Adrenal gland (tissue), 5 donors: ENCODE measurements around the gene RPS6KA4.

Experiments used
- CTCF ChIP-seq, 6 experiments: fragments of 450-650 bp in 4 of 6; fragments of 200-600 bp in 2 of 6; sonication (generic) in 1 of 6; IDR thresholded peaks; 1 replicate in 5 of 6; 2 replicates in 1 of 6; pipeline versions ENCODE4 v1.5.1 to v1.8.0; 2016 to 2021; ENCODE audit warnings: antibody characterized with exemption in 6 of 6, mild to moderate bottlenecking in 2 of 6, moderate library complexity in 1 of 6
- POLR2A ChIP-seq, 2 donors: fragments of 450-650 bp; IDR thresholded peaks; one replicate each; pipeline ENCODE4 v1.6.1; 2017; ENCODE audit warnings: antibody characterized with exemption in 2 of 2, mild to moderate bottlenecking in 2 of 2, moderate library complexity in 1 of 2
- donor health status: DM: no; HTN: no; CAD: no.

- TF ChIP-seq CTCF (IDR thresholded peaks at IDR 0.05) (no peak), POLR2A (IDR thresholded peaks at IDR 0.05) (no peak)
Observed at GRCh38 chr11:64379160-64379559, 20.2 kb downstream of the RPS6KA4 start.
